NCI-H1105 (cell line): ENCODE results near the gene TM4SF4.
"Not testable (repeated sequence)": the region's sequence is repeated elsewhere in the genome, so short reads cannot be mapped to it uniquely, and the experiment has no call there.

ENCODE experiments used
- DNase-seq: peaks from one replicate; lab custom pipeline; 2025; lab: John Stamatoyannopoulos, UW

Gene TM4SF4, protein sequence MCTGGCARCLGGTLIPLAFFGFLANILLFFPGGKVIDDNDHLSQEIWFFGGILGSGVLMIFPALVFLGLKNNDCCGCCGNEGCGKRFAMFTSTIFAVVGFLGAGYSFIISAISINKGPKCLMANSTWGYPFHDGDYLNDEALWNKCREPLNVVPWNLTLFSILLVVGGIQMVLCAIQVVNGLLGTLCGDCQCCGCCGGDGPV

GRCh38 chr3:149474250-149474817, at the start of gene TM4SF4:
TSS of gene TM4SF4 (plus strand) at chr3:149474697. CDS start at chr3:149474878, 181 bp downstream.
- no peak for DNase-seq

DNA sequence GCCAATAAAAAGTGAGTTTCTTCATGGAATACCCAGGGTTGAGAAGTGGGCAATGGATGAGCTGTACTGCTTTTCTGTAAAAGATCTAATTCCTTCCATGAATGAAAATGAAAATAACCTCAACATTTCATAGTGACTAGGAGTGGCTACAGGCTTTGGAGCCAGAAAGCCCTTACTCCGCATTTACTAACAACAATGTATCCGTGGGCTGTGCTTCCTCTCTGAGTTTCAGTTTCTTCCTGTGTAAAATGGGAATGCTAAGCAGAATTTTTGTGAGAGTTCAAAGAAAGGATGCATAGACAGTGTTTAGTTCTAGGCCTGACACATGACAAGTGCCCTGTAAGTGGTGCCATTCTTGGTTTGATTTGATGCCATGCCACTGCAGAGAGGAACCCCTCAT, 49.6 kb upstream of the TM4SF4 start:
- no peak for DNase-seq

GRCh38 chr3:149426325-149426724, 48.2 kb upstream of the TM4SF4 start:
- no peak for DNase-seq

GRCh38 chr3:149428087-149428486, 46.4 kb upstream of the TM4SF4 start:
- no peak for DNase-seq

GRCh38 chr3:149430216-149430615, 44.3 kb upstream of the TM4SF4 start:
- DNase-seq, result no peak

- DNase-seq, result no peak
Measured at GRCh38 chr3:149432149-149432548, 42.3 kb upstream of the TM4SF4 start.

GRCh38 chr3:149435996-149436885, 38.3 kb upstream of the TM4SF4 start:
- no peak for DNase-seq

GRCh38 chr3:149437286-149437685, 37.2 kb upstream of the TM4SF4 start:
- no peak for DNase-seq

- DNase-seq, result no peak
Measured at GRCh38 chr3:149437710-149438109, 36.8 kb upstream of the TM4SF4 start.

GRCh38 chr3:149438981-149439380, 35.5 kb upstream of the TM4SF4 start:
- DNase-seq, result no peak

DNA sequence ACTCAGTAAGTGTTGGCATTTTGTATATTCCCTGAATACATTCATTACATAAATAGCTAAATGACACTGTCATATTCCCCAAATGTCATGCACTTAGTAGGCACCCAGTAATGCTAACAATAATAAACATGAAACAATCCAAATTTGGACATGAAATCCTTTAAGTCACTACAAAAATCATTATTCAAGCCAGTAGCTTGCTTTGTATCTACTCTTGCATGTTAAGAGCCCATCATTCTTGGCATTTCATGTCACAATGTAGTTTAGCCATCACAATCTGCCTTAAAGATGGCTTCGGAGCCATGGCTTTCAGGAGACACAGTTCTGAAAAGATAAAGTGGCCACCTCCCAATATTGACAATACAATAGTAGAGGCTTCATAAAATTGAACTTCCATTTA, 32.9 kb upstream of the TM4SF4 start:
- DNase-seq, result no peak

DNA sequence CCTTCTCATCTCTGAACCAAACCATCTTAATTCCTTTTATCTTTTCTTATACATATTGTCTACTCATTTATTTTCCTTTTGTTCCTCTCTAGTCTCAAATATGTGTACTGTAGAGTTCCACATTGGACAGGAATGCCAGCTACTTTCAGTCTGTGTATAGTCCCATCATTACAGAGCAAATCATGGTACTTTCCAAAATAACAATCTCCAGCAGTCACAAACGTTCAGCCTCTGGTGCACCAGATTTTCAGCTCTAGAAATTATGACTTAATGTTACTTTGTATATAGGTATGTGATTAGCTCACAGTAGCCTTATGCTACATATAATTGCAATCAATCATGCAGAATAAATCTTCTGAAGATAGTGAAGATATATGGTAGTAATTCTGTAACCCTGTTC, 32.5 kb upstream of the TM4SF4 start:
- DNase-seq, result no peak

GRCh38 chr3:149442851-149443544, 31.5 kb upstream of the TM4SF4 start:
- no peak for DNase-seq

GRCh38 chr3:149443545-149443912, 31.0 kb upstream of the TM4SF4 start:
- DNase-seq, result no peak

- DNase-seq, result not testable (repeated sequence)
Measured at GRCh38 chr3:149444867-149445266, 29.6 kb upstream of the TM4SF4 start.

GRCh38 chr3:149448331-149448831, 26.1 kb upstream of the TM4SF4 start:
- DNase-seq, result no peak

DNA sequence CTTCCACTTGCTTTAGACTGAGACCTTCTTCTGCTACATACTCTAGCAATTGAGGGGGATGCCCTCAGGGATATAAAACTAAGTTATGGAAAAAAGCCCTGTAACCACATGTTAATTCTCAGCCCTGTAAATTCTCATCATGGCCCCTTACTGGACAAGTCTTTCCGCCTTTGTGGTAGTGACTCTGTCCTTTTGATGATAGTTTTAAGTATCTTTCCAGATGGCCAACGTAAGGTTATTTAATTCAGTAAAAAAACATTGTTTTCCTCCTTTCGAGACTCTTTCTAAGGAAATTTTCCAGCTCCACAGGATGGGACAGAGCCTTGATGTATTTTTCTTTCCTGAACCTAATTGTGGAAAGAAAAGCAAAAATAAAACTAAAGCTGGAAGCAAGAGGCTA, 25.3 kb upstream of the TM4SF4 start:
- DNase-seq, result no peak

DNA sequence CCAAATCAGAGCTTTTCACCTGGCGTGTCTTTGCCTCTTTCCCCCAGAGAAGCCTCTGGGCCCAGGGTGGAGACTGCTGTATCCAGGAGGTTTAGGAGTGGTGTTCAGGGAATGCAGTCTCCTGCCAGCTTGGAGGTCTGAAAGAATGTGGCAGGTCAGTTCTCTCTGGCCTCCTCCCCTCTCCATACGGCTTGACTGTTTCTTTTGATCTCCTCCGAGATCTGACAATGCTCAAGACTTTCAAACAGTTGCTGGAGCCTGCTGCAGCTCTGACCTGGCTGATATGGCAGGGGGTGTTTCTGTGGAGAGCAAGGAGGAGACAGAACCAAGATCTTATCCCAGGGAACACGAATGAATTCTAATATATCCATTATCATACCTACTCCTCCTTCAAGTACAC, 24.7 kb upstream of the TM4SF4 start:
- DNase-seq, result no peak

- DNase-seq, result no peak
Measured at GRCh38 chr3:149450281-149450680, 24.2 kb upstream of the TM4SF4 start.

- no peak for DNase-seq
Measured at GRCh38 chr3:149452036-149452435, 22.5 kb upstream of the TM4SF4 start.

DNA sequence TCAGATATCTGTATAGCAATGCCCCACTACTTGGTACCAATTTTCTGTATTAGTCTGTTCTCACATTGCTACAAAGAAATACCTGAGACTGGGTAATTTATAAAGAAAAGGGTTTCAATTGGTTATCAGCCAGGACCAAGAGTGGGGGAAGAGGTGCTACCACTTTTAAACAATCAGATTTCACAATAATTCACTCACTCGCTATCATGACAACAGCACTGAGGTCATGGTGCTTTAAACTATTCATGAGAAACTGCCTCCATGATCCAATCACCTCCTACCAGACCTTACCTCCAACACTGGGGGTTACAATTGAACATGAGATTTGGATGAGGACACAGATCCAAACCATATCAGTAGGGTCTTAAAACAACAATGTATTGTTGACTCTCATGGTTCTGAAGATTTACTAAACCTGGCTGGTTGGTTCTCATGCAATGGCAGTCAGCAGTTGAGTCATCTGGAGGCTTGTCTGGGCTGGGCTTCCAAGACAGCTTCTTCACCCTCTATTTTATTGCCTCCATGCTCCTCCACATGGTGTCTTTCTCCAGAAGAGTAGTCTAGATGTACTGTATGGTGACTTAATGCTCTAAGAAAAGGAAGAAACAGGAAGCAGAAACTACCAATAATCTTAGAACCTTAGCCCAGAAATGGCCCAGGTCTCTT, 21.2 kb upstream of the TM4SF4 start:
- DNase-seq, result no peak

- DNase-seq, result no peak
Measured at GRCh38 chr3:149454746-149455145, 19.8 kb upstream of the TM4SF4 start.
